Endothelial cell of umbilical vein (primary cell): Measurements from ENCODE around the gene OXCT2. TPM values are rescaled to one million over a fixed set of nuclear protein-coding genes. Genes with fewer than 3 reads are reported as not detected.
A peak's percentile ranks its signal among the peaks of the same experiment; 100 is the strongest.

Source experiments
- BruUV-seq: library from RNA; stranded (reverse); fragments of 400-500 nt; replicated peaks from 2 replicates; lab custom pipeline; 2021; lab: Mats Ljungman, UMichigan
- CTCF ChIA-PET: fragments of 300-600, 350-600 bp; sonication (Branson Sonifier 250); formaldehyde crosslinking; loops from one replicate; lab custom pipeline; 2021; ENCODE audit warnings: antibody characterized with exemption, inconsistent platforms; lab: Charles Lee
- POLR2A ChIA-PET: fragments of 300-600, 350-600 bp; sonication (Branson Sonifier 250); formaldehyde crosslinking; loops from one replicate; lab custom pipeline; 2021; ENCODE audit warnings: antibody characterized with exemption, inconsistent platforms; lab: Charles Lee
- DNase-seq: peaks from one replicate; pipeline ENCODE4 v3.0.0-alpha.2; 2011; ENCODE audit warnings: low read depth, low spot score
- FAIRE-seq: peaks from 2 replicates; lab custom pipeline; 2011; peaks lifted over from hg19 to GRCh38; lab: Jason Lieb, UNC
- H2AFZ ChIP-seq: 2 replicates; pipeline ENCODE4 v1.6.0; 2012; ENCODE audit warnings: low read depth, low read length, control low read depth, inconsistent platforms
- H3K27ac ChIP-seq: 2 replicates; pipeline ENCODE4 v1.5.1; 2011; ENCODE audit warnings: low read depth, mild to moderate bottlenecking, control low read depth, low read length, moderate library complexity; ENCODE audit not compliant: insufficient read depth
- H3K27me3 ChIP-seq, 2 experiments: 2 replicates each; pipeline versions ENCODE4 v1.6.0 to v1.6.1; 2011; ENCODE audit warnings: low read length in 2 of 2, mixed read lengths in 1 of 2; ENCODE audit not compliant: control insufficient read depth in 2 of 2, insufficient read depth in 2 of 2
- H3K36me3 ChIP-seq, 2 experiments: 2 replicates in 1 of 2; 3 replicates in 1 of 2; pipeline ENCODE4 v1.5.1; 2011; ENCODE audit warnings: low read length in 2 of 2, mild to moderate bottlenecking in 1 of 2, moderate library complexity in 1 of 2; ENCODE audit not compliant: control insufficient read depth in 2 of 2, insufficient read depth in 2 of 2; ENCODE audit errors: extremely low read depth in 1 of 2
- H3K4me1 ChIP-seq: 3 replicates; pipeline ENCODE4 v1.5.1; 2011; ENCODE audit warnings: mild to moderate bottlenecking, low read length; ENCODE audit not compliant: control insufficient read depth, insufficient read depth; ENCODE audit errors: extremely low read depth
- H3K4me2 ChIP-seq: 2 replicates; pipeline ENCODE4 v1.6.1; 2011; ENCODE audit warnings: low read length, control low read depth, mixed read lengths; ENCODE audit not compliant: insufficient read depth
- H3K4me3 ChIP-seq, 3 experiments: fragments of 200-600 bp in 1 of 3; sonication (generic), shearing (Covaris generic) in 1 of 3; replicated peaks in 1 of 3; 2 replicates each; pipeline ENCODE4 v1.5.1; 2011 to 2016; ENCODE audit warnings: control low read depth in 3 of 3, low read length in 3 of 3, mild to moderate bottlenecking in 2 of 3, inconsistent platforms in 1 of 3, low read depth in 1 of 3, moderate library complexity in 1 of 3; ENCODE audit not compliant: insufficient read depth in 1 of 3
- H3K79me2 ChIP-seq: 2 replicates; pipeline ENCODE4 v1.6.0; 2012; ENCODE audit warnings: low read length, inconsistent platforms; ENCODE audit not compliant: control insufficient read depth, insufficient read depth
- H3K9ac ChIP-seq: replicated peaks from 2 replicates; pipeline ENCODE3; 2011; ENCODE audit warnings: low read length, control low read depth; ENCODE audit not compliant: insufficient read depth; ENCODE audit errors: extremely low read depth
- H3K9me1 ChIP-seq: replicated peaks from 3 replicates; pipeline ENCODE4 v1.6.0; 2011; ENCODE audit warnings: mild to moderate bottlenecking, low read length; ENCODE audit not compliant: control insufficient read depth, insufficient read depth; ENCODE audit errors: extremely low read depth
- H3K9me3 ChIP-seq: replicated peaks from 2 replicates; pipeline ENCODE4 v1.5.1; 2012; ENCODE audit warnings: low read length, inconsistent platforms; ENCODE audit not compliant: control insufficient read depth, insufficient read depth
- H4K20me1 ChIP-seq: replicated peaks from 2 replicates; pipeline ENCODE3; 2011; ENCODE audit warnings: mild to moderate bottlenecking, low read length; ENCODE audit not compliant: control insufficient read depth, insufficient read depth; ENCODE audit errors: extremely low read depth
- CTCF ChIP-seq, 2 donors: IDR thresholded peaks; 1 replicate in 1 of 2; 2 replicates in 1 of 2; pipeline ENCODE4 v1.5.1; 2011; ENCODE audit warnings: low read length in 2 of 2, mild to moderate bottlenecking in 2 of 2, moderate library complexity in 2 of 2, control low read depth in 1 of 2, inconsistent platforms in 1 of 2, low read depth in 1 of 2; ENCODE audit not compliant: insufficient read depth in 1 of 2; ENCODE audit errors: extremely low read depth in 1 of 2
- EZH2 ChIP-seq: IDR thresholded peaks from 2 replicates; pipeline ENCODE4 v1.6.1; 2012; ENCODE audit warnings: borderline replicate concordance, low read depth, mild to moderate bottlenecking, moderate library complexity, low read length, inconsistent platforms; ENCODE audit not compliant: severe bottlenecking
- FOS ChIP-seq: IDR thresholded peaks from 2 replicates; pipeline ENCODE4 v1.6.1; 2011; ENCODE audit warnings: mild to moderate bottlenecking, low read length, moderate library complexity, borderline replicate concordance; ENCODE audit not compliant: insufficient read depth
- GATA2 ChIP-seq: IDR thresholded peaks from 2 replicates; pipeline ENCODE4 v1.7.0; 2011; ENCODE audit warnings: low read depth, mild to moderate bottlenecking, moderate library complexity, mixed read lengths, low read length; ENCODE audit not compliant: insufficient read length, insufficient read depth
- JUN ChIP-seq: IDR thresholded peaks from 2 replicates; pipeline ENCODE4 v1.6.1; 2011; ENCODE audit warnings: borderline replicate concordance, low read depth; ENCODE audit not compliant: insufficient read length, insufficient read depth
- MAX ChIP-seq: IDR thresholded peaks from 2 replicates; pipeline ENCODE4 v1.6.1; 2011; ENCODE audit not compliant: insufficient read depth, insufficient read length
- MYC ChIP-seq: IDR thresholded peaks from one replicate; pipeline ENCODE4 v1.6.1; 2011; ENCODE audit warnings: mild to moderate bottlenecking, low read depth, low read length
- POLR2A ChIP-seq: IDR thresholded peaks from 2 replicates; pipeline ENCODE4 v1.6.1; 2012; ENCODE audit warnings: low read depth, mild to moderate bottlenecking, control low read depth, low read length
- POLR2AphosphoS5 ChIP-seq: IDR thresholded peaks from 2 replicates; pipeline ENCODE4 v1.6.1; 2012; ENCODE audit warnings: low read depth, mild to moderate bottlenecking, control low read depth, low read length, moderate library complexity; ENCODE audit not compliant: insufficient read depth
- dilution Hi-C: fragments of 300-500 bp; cut with MboI; formaldehyde crosslinking; loops from one replicate; pipeline ENCODE4 v1.15.0; 2019; ENCODE audit warnings: low sequenced_read_pairs; ENCODE audit not compliant: extremely low pct_ligation_motif_present
- intact Hi-C: fragments of 100-400 bp; cut with micrococcal nuclease; formaldehyde crosslinking; loops from one replicate; pipeline ENCODE4 v1.10.0; 2022
- polyA plus RNA-seq, 4 experiments: library from polyadenylated mRNA; depleted of rRNA in 3 of 4; stranded (reverse) in 3 of 4; unstranded in 1 of 4; fragments of >200 nt; gene quantifications; 2 replicates each; pipeline versions ENCODE4 v1.2.1 to v1.2.3, GENCODE V29; 2011 to 2012; ENCODE audit warnings: missing spikeins in 1 of 4
- total RNA-seq: library from RNA; stranded (reverse); gene quantifications from 2 replicates; pipeline ENCODE4 v1.2.3, GENCODE V29; 2021

OXCT2 gene
- total and polyA plus RNA-seq, 2 donors (not counting 3 experiments of a cell fraction or from before 2014, with no cell fraction given) = 0.60 to 0.84 TPM

- no peak for FAIRE-seq
- POLR2A ChIA-PET = no interaction called here
These were observed 17.8 kb downstream of the OXCT2 start for GRCh38 chr1:39753132-39754025.

More at GRCh38 chr1:39753132-39754025, 17.8 kb downstream of the OXCT2 start:
- TF ChIP-seq POLR2A = no peak
- TF ChIP-seq EZH2 = no peak
- TF ChIP-seq POLR2AphosphoS5 = no peak
- TF ChIP-seq FOS = no peak
- no peak for TF ChIP-seq GATA2
- no peak for TF ChIP-seq MAX
- no peak for TF ChIP-seq JUN
- no peak for TF ChIP-seq CTCF (IDR thresholded peaks at IDR 0.05; ENCODE audit: extremely low read depth in 1 of 2, insufficient read depth in 1 of 2, low read depth in 1 of 2, low read length in 2 of 2)
- no peak for TF ChIP-seq MYC
- CTCF ChIA-PET = interaction anchor here (1.1 kb wide), 1 partner anchor 15 kb away, joined by 3 read pairs; the partner anchor contains the start of gene PPIE
- Histone ChIP-seq H3K9ac (no peak overlapping the region), H3K27ac (no peak overlapping the region), H3K36me3 (peaks cover 14 to 47% of the 10 kb centered on the region in 2 experiments), H3K4me3 (no peak overlapping the region), H4K20me1 (no peaks in the 10 kb centered on the region), H3K79me2 (no peaks in the 10 kb centered on the region), H2AFZ (no peak overlapping the region), H3K9me1 (no peaks in the 10 kb centered on the region), H3K27me3 (no peaks in the 10 kb centered on the region), H3K9me3 (no peaks in the 10 kb centered on the region), H3K4me2 (no peak overlapping the region), H3K4me1 (no peaks in the 10 kb centered on the region)
- intact Hi-C loops = no loop called here
- dilution Hi-C loops = no loop called here
- BruUV-seq = TSS peak; percentile 33
- no peak for DNase-seq
